Upper lobe of left lung (tissue), 4 donors: ENCODE measurements around the gene BRWD1.

Experiments
- POLR2A ChIP-seq, 4 donors: fragments of 450-650 bp; IDR thresholded peaks; one replicate each; pipeline ENCODE4 v1.5.1; 2016 to 2017; ENCODE audit warnings: antibody characterized with exemption in 4 of 4, mild to moderate bottlenecking in 2 of 4
- POLR2AphosphoS5 ChIP-seq, 2 donors: sonication (generic); formaldehyde crosslinking; IDR thresholded peaks; one replicate each; pipeline ENCODE4 v1.5.1; 2017; ENCODE audit warnings: antibody characterized with exemption in 2 of 2
- TF ChIP-seq, protein P1 (sequence below), 6 experiments: fragments of 450-650 bp in 4 of 6; fragments of 200-600 bp in 2 of 6; sonication (generic) in 2 of 6; IDR thresholded peaks; one replicate each; pipeline ENCODE4 v1.5.1; 2016 to 2019; ENCODE audit warnings: antibody characterized with exemption in 6 of 6

DNA sequence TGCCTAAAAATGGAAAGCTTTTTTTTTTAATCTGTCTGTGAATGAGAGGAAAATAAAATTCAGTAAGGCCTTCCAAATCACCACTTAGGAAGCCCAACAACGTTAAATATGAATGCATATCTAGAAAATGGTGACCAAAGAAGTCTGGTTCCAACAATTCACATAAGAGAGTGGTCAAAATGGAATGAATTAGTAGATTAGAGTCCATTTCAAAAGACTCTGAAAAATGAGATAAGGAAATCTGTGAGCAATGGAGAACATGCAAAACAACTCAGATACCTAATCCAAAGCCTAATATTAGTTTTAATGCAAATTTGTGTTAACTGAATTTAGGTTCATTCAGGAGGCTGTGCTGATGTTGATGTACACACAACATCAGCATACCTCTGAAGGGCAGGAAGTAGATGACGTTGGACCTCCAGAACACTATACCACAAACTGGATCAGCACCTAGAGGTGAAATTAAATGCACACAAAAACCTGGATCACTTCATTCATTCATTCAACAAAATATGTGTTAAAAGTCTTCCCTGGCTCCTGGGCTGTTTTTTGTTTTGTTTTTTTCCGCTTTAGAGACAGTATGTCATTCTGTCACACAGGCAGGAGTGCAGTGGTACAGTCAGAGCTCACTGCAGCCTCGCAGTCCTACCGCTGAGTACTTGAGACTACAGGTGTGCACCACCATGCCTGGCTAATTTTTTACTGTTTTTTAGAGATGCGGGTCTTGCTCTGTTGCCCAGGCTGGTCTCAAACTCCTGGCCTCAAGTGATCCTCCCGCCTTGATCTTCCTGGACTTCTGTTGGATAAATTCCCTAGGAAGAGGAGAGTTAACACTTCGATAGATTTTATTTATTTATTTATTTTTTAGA, 4.9 kb upstream of the BRWD1 start:
- TF ChIP-seq POLR2A (IDR thresholded peaks at IDR 0.05) (no peak), POLR2AphosphoS5 (IDR thresholded peaks at IDR 0.05) (no peak)
- TF ChIP-seq, protein P1, sequence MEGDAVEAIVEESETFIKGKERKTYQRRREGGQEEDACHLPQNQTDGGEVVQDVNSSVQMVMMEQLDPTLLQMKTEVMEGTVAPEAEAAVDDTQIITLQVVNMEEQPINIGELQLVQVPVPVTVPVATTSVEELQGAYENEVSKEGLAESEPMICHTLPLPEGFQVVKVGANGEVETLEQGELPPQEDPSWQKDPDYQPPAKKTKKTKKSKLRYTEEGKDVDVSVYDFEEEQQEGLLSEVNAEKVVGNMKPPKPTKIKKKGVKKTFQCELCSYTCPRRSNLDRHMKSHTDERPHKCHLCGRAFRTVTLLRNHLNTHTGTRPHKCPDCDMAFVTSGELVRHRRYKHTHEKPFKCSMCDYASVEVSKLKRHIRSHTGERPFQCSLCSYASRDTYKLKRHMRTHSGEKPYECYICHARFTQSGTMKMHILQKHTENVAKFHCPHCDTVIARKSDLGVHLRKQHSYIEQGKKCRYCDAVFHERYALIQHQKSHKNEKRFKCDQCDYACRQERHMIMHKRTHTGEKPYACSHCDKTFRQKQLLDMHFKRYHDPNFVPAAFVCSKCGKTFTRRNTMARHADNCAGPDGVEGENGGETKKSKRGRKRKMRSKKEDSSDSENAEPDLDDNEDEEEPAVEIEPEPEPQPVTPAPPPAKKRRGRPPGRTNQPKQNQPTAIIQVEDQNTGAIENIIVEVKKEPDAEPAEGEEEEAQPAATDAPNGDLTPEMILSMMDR (IDR thresholded peaks at IDR 0.05) = no peak
